Trophoblast cell (in vitro differentiated cells and primary cell): Measurements from ENCODE around the gene PLEKHD1.

Source experiments
- DNase-seq, 2 donors: peaks; one replicate each; pipeline ENCODE4 v3.0.0-alpha.2; 2016
- H2AFZ ChIP-seq: 2 replicates; pipeline ENCODE4 v1.6.1; 2013; ENCODE audit warnings: low read length, moderate library complexity, mild to moderate bottlenecking; ENCODE audit not compliant: insufficient read depth, poor library complexity
- H2AK5ac ChIP-seq: 2 replicates; pipeline ENCODE4 v1.6.1; 2013; ENCODE audit warnings: mild to moderate bottlenecking, low read length
- H2BK120ac ChIP-seq: 2 replicates; pipeline ENCODE4 v1.6.1; 2013; ENCODE audit warnings: low read length, mild to moderate bottlenecking, moderate library complexity; ENCODE audit not compliant: insufficient read depth, poor library complexity
- H2BK12ac ChIP-seq: 2 replicates; pipeline ENCODE4 v1.6.1; 2013; ENCODE audit warnings: mild to moderate bottlenecking, low read length, moderate library complexity
- H2BK5ac ChIP-seq: 2 replicates; pipeline ENCODE4 v1.6.1; 2013; ENCODE audit warnings: low read length, low read depth, moderate library complexity, mild to moderate bottlenecking; ENCODE audit not compliant: poor library complexity
- H3K14ac ChIP-seq: 2 replicates; pipeline ENCODE4 v1.6.1; 2013; ENCODE audit warnings: mild to moderate bottlenecking, low read length
- H3K18ac ChIP-seq: 2 replicates; pipeline ENCODE4 v1.6.1; 2013; ENCODE audit warnings: mild to moderate bottlenecking, low read length
- H3K23ac ChIP-seq: 2 replicates; pipeline ENCODE4 v1.6.1; 2013; ENCODE audit warnings: low read length
- H3K27ac ChIP-seq: 2 replicates; pipeline ENCODE4 v1.5.1; 2013; ENCODE audit warnings: low read depth, mild to moderate bottlenecking, inconsistent platforms, low read length, moderate library complexity
- H3K27me3 ChIP-seq: 2 replicates; pipeline ENCODE4 v1.6.1; 2013; ENCODE audit warnings: inconsistent platforms, mild to moderate bottlenecking, low read length, moderate library complexity; ENCODE audit not compliant: insufficient read depth
- H3K36me3 ChIP-seq, 2 experiments: 1 replicate in 1 of 2; 2 replicates in 1 of 2; pipeline ENCODE4 v1.6.1; 2013; ENCODE audit warnings: low read length in 2 of 2, mild to moderate bottlenecking in 2 of 2, moderate library complexity in 1 of 2; ENCODE audit not compliant: insufficient read depth in 2 of 2, control insufficient read depth in 1 of 2
- H3K4ac ChIP-seq: 2 replicates; pipeline ENCODE4 v1.6.1; 2013; ENCODE audit warnings: low read depth, mild to moderate bottlenecking, low read length, moderate library complexity
- H3K4me1 ChIP-seq, 2 experiments: 1 replicate in 1 of 2; 2 replicates in 1 of 2; pipeline ENCODE4 v1.6.1; 2013; ENCODE audit warnings: low read length in 2 of 2, mild to moderate bottlenecking in 2 of 2, moderate library complexity in 1 of 2; ENCODE audit not compliant: insufficient read depth in 2 of 2, control insufficient read depth in 1 of 2
- H3K4me2 ChIP-seq: 2 replicates; pipeline ENCODE4 v1.6.1; 2013; ENCODE audit warnings: inconsistent platforms, mild to moderate bottlenecking, low read length, moderate library complexity
- H3K4me3 ChIP-seq: 2 replicates; pipeline ENCODE4 v1.5.1; 2013; ENCODE audit warnings: mild to moderate bottlenecking, low read depth, low read length, inconsistent platforms
- H3K79me1 ChIP-seq: one replicate; pipeline ENCODE4 v1.6.1; 2013; ENCODE audit warnings: low read length
- H3K79me2 ChIP-seq: 2 replicates; pipeline ENCODE4 v1.6.1; 2013; ENCODE audit warnings: low read length, mild to moderate bottlenecking; ENCODE audit not compliant: control insufficient read depth, insufficient read depth, poor library complexity
- H3K9ac ChIP-seq: 2 replicates; pipeline ENCODE4 v1.6.1; 2013; ENCODE audit warnings: mild to moderate bottlenecking, low read length
- H3K9me3 ChIP-seq: 2 replicates; pipeline ENCODE4 v1.6.1; 2013; ENCODE audit warnings: low read depth, mild to moderate bottlenecking, control low read depth, inconsistent platforms, low read length; ENCODE audit not compliant: insufficient read depth
- H4K12ac ChIP-seq: 2 replicates; pipeline ENCODE4 v1.6.1; 2013; ENCODE audit warnings: low read depth, mild to moderate bottlenecking, low read length, moderate library complexity
- H4K8ac ChIP-seq: 2 replicates; pipeline ENCODE4 v1.6.1; 2013; ENCODE audit warnings: low read depth, mild to moderate bottlenecking, low read length, moderate library complexity
- H4K91ac ChIP-seq: one replicate; pipeline ENCODE4 v1.6.1; 2013; ENCODE audit warnings: low read depth, mild to moderate bottlenecking, low read length, moderate library complexity
- WGBS: extraction: QIAGEN DNeasy Blood & Tissue Kit; methylation state at CpG from one replicate; pipeline ENCODE4 v1.1.7; 2013; ENCODE audit warnings: missing lambda C conversion rate; ENCODE audit not compliant: insufficient read length, insufficient coverage; ENCODE audit errors: extremely low coverage; 5-methylcytosine and 5-hydroxymethylcytosine counted together

PLEKHD1 gene

DNA sequence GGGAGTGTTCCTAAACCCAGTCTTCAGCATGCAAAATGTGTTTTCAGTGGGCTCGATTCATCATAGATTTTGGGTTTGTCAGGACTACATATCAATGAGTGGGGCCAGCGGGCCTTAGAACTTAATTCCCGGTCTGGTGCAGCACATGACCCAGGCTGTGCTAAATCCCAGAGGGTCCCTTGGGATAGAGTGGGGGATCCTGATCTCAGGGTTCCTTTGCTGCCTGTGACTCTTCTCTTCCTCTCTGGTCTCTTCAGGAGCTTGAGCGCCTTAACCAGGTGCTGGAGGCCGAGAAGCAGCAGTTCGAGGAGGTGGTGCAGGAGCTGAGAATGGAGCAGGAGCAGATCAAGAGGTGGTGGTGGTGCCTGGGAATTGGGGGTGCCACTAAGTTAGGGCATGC, 37.5 kb downstream of the PLEKHD1 start:
- H2BK5ac ChIP-seq = no peak overlapping the region
- peaks cover 0 to 7% of the 10 kb centered on the region in 2 experiments for H3K4me1 ChIP-seq
- no peaks in the 10 kb centered on the region for H3K27me3 ChIP-seq
- H4K91ac ChIP-seq = no peak overlapping the region
- no peak overlapping the region for H2AFZ ChIP-seq
- no peak overlapping the region for H3K4me3 ChIP-seq
- no peak overlapping the region for H4K12ac ChIP-seq
- H4K8ac ChIP-seq = no peak overlapping the region
- H3K23ac ChIP-seq = no peak overlapping the region
- H3K9ac ChIP-seq = no peak overlapping the region
- H3K36me3 ChIP-seq = no peaks in the 10 kb centered on the region
- no peak overlapping the region for H3K18ac ChIP-seq
- H3K79me2 ChIP-seq = no peaks in the 10 kb centered on the region
- WGBS = no CpG with 5 or more reads among the region's 6 CpGs
- no peak for DNase-seq
- H3K79me1 ChIP-seq = no peaks in the 10 kb centered on the region
- H3K4ac ChIP-seq = no peak overlapping the region
- H2BK12ac ChIP-seq = no peak overlapping the region
- no peak overlapping the region for H3K4me2 ChIP-seq
- H3K27ac ChIP-seq = no peak overlapping the region
- H3K9me3 ChIP-seq = no peaks in the 10 kb centered on the region
- H3K14ac ChIP-seq = no peak overlapping the region
- H2AK5ac ChIP-seq = no peak overlapping the region
- no peak overlapping the region for H2BK120ac ChIP-seq

DNA sequence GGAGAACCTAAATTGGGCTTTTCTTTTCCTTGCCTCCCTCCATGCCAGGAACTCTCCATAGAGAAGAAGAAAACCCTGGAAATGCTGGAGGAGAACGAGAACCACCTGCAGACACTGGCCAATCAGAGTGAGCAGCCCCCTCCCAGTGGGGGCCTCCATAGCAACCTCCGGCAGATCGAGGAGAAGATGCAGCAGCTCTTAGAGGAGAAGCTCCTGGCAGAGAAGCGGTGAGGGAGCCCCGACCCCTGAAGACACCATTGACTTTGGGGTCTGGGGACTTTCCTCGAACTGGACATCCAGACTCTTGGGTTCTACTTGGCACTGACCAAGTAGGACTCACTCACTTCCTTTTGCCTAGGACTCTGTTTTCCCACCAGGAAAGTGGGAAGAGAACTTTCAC, 41.4 kb downstream of the PLEKHD1 start:
- H2AFZ ChIP-seq = no peak overlapping the region
- no peak overlapping the region for H3K9ac ChIP-seq
- H4K8ac ChIP-seq = no peak overlapping the region
- H2BK120ac ChIP-seq = no peak overlapping the region
- H4K12ac ChIP-seq = no peak overlapping the region
- H3K23ac ChIP-seq = no peak overlapping the region
- no peak overlapping the region for H2BK5ac ChIP-seq
- H3K4me1 ChIP-seq = no peaks in the 10 kb centered on the region
- no peak overlapping the region for H2BK12ac ChIP-seq
- no peaks in the 10 kb centered on the region for H3K79me1 ChIP-seq
- H3K27me3 ChIP-seq = no peaks in the 10 kb centered on the region
- H3K4ac ChIP-seq = no peak overlapping the region
- H3K14ac ChIP-seq = no peak overlapping the region
- H3K4me2 ChIP-seq = no peak overlapping the region
- H3K9me3 ChIP-seq = peaks cover 1% of the 10 kb centered on the region
- H2AK5ac ChIP-seq = no peak overlapping the region
- H4K91ac ChIP-seq = no peak overlapping the region
- no peak overlapping the region for H3K27ac ChIP-seq
- H3K18ac ChIP-seq = no peak overlapping the region
- WGBS = no CpG with 5 or more reads among the region's 6 CpGs
- DNase-seq = no peak
- no peaks in the 10 kb centered on the region for H3K36me3 ChIP-seq
- H3K4me3 ChIP-seq = no peak overlapping the region
- H3K79me2 ChIP-seq = no peaks in the 10 kb centered on the region

DNA sequence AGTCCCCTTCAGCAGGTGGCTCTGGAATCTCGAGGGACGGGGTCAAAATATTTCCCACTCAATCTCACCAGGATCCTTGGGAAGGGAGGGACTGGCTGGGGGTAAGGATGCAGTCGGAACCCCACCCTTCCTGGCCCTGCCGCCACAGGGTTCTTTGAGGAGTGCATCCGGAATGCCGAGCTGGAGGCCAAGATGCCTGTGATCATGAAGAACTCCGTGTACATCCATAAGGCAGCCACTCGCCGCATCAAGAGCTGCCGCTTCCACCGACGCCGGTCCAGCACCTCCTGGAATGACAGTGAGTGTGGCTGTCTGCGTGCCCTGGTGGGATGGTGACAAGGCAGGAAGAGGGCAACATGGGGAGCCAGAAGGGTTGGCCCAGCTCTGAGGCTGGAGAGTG, 43.1 kb downstream of the PLEKHD1 start:
- Histone ChIP-seq H2BK5ac (no peak overlapping the region), H3K9ac (no peak overlapping the region), H4K8ac (no peak overlapping the region), H3K23ac (no peak overlapping the region), H3K4me2 (no peak overlapping the region), H3K4me3 (no peak overlapping the region), H3K9me3 (peaks cover 1% of the 10 kb centered on the region), H3K4ac (no peak overlapping the region), H3K4me1 (peaks cover 0 to under 1% of the 10 kb centered on the region in 2 experiments), H4K12ac (no peak overlapping the region), H3K79me1 (no peaks in the 10 kb centered on the region), H3K18ac (no peak overlapping the region), H3K14ac (no peak overlapping the region), H3K27ac (no peak overlapping the region), H2BK120ac (no peak overlapping the region), H3K79me2 (no peaks in the 10 kb centered on the region), H2AFZ (no peak overlapping the region), H4K91ac (no peak overlapping the region), H2BK12ac (no peak overlapping the region), H2AK5ac (no peak overlapping the region), H3K36me3 (no peaks in the 10 kb centered on the region), H3K27me3 (no peaks in the 10 kb centered on the region)
- WGBS = no CpG with 5 or more reads among the region's 14 CpGs
- DNase-seq = no peak

DNA sequence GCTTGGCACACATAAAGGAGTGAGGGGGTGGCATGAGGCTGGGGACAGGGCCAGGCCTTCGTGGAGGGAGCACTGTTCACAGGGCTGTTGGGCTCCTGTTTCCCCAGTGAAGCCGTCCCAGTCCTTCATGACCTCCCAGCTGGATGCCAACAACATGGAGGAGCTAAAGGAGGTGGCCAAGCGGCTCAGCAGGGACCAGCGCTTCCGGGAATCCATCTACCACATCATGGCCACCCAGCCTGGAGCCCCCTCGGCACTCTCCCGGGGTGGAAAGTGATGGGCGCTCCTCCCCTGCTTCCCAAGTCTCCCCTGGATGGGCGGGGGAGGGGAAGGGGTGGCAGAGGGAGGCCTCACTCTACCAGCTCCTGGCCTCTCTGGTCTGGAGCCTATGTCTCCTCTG, 43.6 kb downstream of the PLEKHD1 start:
- Histone ChIP-seq H2BK12ac (no peak overlapping the region), H3K4me1 (peaks cover 3 to 5% of the 10 kb centered on the region in 2 experiments), H2BK120ac (no peak overlapping the region), H4K8ac (no peak overlapping the region), H3K4me2 (no peak overlapping the region), H4K12ac (no peak overlapping the region), H2AK5ac (no peak overlapping the region), H3K18ac (no peak overlapping the region), H3K79me2 (no peaks in the 10 kb centered on the region), H3K23ac (no peak overlapping the region), H3K9me3 (peaks cover 1% of the 10 kb centered on the region), H3K4ac (no peak overlapping the region), H3K14ac (no peak overlapping the region), H3K79me1 (no peaks in the 10 kb centered on the region), H3K27me3 (no peaks in the 10 kb centered on the region), H3K36me3 (no peaks in the 10 kb centered on the region), H2BK5ac (no peak overlapping the region), H3K4me3 (no peak overlapping the region), H3K27ac (no peak overlapping the region), H3K9ac (no peak overlapping the region), H4K91ac (no peak overlapping the region), H2AFZ (no peak overlapping the region)
- WGBS = no CpG with 5 or more reads among the region's 9 CpGs
- DNase-seq = no peak
